AG08396 (cell line): ENCODE data around the gene STAMBP.
A peak's percentile ranks its signal among the peaks of the same experiment; 100 is the strongest.

Experiments
- DNase-seq: peaks from one replicate; pipeline ENCODE4 v3.0.0; 2012; ENCODE audit warnings: low spot score, mixed read lengths

STAMBP gene

GRCh38 chr2:73906847-73907505 lies 78.2 kb downstream of the STAMBP start:
- no peak for DNase-seq

DNA sequence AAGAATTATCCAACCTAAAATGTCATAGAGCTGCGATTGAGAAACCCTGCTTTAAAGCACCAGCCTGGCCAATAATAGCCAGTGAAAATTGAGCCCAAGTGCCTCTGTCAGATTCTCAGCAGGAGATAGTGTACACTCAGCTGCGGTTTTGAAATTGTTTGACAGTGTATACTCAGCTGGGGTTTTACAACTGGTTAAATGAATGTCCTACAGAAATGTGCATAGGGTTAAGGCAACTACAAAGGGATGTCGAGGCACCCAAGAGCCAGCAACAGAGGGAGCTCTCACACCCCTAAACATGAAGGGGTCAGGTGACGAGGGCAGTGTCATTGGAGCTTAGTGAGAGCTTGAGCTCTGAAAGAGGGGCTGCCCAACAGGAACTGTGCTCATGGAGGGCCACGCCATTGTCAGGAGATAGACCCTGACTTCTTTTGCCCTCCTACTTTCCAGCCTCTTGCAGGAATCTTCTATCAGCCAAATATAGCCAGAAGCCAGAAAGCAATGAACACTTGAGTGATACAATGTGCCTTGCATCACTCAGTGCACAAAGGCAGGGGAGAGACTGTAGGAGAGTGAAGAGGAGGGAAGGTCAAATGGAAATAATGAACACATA lies 79.2 kb downstream of the STAMBP start:
- DNase-seq, result no peak

DNA sequence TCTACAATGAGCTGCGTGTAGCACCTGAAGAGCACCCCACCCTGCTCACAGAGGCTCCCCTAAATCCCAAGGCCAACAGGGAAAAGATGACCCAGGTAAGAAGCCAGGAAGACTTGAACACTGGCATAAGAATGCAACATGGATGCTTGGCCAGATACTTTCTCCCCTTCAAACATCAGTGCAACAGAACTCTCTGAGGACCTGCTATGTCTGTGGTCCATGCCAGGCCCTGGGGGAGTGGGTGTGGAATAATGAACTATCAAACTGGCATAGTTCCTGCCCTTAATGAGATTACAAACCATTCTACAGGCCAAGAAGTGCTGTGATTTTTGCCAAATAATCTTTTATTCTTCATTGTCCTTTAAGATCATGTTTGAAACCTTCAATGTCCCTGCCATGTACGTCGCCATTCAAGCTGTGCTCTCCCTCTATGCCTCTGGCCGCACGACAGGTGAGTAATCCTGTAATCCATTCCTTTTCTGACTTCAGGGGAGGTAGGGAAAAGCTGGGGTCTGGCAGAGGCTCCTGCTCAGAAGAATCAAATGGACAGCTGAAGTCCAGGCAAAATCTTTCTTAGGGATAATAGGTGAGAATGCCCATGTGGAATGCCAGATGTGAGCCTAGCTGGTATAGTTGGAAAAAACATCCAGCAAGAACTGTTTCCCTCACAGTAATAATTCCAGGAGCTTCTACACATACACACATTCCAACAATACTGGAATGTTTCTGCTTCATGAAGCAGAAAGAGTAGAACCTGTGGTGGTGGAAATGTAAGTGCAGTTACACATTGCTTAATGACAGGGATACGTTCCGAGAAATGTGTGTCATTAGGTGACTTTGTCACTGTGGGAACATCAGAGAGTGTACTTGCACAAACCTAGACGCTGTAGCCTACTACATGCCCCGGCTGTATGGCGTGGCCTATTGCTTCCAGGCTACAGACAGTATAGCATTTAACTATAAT lies 80.2 kb downstream of the STAMBP start:
- no peak for DNase-seq

DNA sequence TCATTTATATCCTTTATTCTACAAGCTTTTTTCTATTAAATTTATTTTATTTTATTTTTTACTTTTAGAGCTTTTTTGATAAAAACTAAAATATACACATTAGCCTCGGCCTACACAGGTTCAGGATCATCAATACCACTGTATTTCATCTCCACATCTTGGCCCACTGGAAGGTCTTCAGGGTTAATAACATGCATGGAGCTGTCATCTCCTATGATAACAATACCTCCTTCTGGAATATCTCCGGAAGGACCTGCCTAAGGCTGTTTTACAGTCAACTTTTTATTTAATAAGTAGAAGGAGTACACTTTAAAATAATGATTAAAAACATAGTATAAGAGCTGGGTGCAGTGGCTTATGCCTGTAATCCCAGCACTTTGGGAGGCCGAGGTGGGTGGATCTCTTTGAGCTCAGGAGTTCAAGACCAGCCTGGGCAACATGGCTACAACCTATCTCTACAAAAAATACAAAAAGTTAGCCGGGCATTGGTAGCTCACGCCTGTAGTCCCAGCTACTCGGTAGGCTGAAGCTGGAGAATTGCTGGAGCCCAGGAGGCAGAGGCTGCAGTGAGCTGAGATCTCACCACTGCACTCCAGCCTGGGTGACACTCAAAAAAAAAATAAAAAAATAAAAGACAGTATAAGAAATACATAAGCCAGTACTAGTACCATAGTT lies 82.2 kb downstream of the STAMBP start:
- no peak for DNase-seq

DNA sequence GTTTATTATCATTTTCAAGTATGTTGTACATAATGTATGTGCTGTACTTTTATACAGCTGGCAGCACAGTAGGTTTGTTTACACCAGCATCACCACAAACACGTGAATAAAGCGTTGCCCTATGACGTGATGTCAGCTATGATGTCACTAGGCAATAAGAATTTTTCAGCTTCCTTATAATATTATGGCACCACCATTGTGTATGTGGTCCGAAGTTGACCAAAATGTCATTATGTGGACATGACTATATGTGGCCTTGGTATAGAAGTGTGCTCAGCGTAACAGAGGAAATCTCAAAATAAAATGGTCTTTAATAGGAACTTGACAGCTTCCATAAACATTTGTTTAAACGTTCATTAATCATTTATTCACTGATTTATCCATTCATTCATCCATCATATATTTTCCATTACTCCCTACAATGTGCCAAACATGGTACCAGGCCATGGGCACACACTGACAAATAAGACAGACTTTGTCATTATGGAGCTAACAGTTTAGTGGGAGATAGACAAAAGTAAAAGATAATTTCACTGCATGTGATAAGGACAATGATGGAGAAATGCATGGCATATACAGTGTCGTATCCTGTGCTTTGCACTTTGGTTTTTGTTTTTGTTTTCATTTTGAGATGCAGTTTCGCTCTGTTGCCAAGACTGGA lies 82.9 kb downstream of the STAMBP start:
- DNase-seq, result no peak

DNA sequence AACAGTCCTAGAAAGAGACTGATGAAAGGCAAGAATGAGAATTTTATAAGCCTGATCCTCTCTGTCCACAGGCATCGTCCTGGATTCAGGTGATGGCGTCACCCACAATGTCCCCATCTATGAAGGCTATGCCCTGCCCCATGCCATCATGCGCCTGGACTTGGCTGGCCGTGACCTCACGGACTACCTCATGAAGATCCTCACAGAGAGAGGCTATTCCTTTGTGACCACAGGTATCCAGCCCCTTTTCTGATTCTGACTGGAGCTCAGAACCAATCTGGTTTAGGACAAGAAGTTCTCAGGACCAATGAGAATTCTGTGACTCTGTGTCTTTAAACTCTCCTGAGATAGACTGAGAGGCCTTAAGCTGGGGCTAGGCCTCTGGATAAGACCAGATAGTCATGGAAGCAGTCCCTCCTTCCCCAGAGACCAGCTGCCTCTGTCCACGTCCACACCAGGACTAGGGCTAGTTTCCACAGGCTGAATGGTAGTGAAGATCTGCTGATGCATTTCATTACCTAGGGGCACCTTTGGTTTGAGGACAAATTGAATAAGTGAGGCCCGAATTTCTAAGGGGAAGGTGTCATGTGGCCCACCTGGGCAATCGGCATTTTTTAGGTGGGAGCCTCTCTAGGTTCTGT lies 84.8 kb downstream of the STAMBP start:
- DNase-seq, result no peak

- DNase-seq, result no peak
Observed at GRCh38 chr2:73914667-73915066, 85.9 kb downstream of the STAMBP start.

- DNase-seq, result no peak
Observed at GRCh38 chr2:73915437-73915993, 86.8 kb downstream of the STAMBP start.

DNA sequence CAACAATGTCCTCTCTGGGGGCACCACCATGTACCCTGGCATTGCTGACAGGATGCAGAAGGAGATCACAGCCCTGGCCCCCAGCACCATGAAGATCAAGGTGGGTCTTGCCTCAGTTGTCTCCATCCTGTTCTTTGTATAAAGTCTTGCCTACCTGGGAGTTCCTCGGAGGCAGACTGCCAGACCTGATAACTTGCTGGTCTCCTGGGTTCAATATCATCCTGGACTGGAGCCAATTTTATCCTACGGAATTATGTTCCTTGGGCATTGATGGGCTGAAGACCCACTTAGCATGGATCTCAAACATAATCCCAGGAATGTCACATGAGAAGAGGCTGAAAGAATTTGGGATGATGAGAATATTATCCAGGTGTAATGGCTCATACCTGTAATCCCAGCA lies 87.9 kb downstream of the STAMBP start:
- no peak for DNase-seq

- no peak for DNase-seq
Observed at GRCh38 chr2:73917296-73917695, 88.5 kb downstream of the STAMBP start.

GRCh38 chr2:73917696-73918207 lies 89.0 kb downstream of the STAMBP start:
- no peak for DNase-seq

DNA sequence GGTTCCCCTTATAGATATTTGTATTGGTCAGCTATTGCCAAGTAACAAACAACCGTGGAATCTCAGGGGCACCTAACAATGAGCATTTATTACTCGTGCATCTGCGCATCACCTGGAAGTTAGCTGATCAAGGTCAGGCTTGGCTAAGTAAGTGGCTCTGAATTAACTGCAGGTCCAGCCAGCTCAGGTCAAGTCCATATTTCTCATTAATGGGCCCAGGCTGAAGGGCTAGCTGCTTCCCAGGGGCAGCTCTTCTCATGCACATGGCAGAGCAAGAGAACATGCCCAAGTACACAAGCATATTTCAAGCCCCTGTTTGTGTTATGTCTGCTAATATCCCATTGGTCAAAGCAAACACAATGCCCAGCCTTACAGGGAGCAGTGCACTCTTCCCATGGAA lies 90.1 kb downstream of the STAMBP start:
- no peak for DNase-seq

DNA sequence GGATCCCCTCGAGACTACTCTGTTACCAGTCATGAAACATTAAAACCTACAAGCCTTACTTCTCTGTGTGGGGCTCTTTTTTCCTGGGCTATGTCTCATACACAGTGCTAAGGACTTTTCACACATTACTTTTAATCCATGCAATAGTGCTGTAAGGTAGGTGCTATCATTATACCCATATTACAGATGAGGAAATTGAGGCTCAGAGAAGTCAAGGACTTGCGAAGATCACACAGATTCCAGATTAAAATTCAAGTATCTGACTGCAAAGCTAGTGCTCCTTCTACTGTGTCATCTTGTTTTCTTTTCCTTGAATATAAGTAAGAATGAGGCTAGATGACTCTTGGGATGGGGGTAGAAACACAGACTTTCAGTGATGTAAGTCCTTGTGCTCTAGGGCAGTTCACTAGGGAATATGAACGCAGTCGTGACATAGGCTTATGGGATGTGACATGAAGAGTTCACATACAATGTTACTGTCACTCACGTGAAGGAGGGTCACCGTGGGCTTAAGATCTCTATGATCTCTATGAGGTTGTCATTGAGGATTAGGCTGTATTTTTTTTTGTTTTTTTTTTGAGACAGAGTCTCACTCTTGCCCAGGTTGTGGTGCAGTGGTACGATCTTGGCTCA lies 91.0 kb downstream of the STAMBP start:
- no peak for DNase-seq

DNA sequence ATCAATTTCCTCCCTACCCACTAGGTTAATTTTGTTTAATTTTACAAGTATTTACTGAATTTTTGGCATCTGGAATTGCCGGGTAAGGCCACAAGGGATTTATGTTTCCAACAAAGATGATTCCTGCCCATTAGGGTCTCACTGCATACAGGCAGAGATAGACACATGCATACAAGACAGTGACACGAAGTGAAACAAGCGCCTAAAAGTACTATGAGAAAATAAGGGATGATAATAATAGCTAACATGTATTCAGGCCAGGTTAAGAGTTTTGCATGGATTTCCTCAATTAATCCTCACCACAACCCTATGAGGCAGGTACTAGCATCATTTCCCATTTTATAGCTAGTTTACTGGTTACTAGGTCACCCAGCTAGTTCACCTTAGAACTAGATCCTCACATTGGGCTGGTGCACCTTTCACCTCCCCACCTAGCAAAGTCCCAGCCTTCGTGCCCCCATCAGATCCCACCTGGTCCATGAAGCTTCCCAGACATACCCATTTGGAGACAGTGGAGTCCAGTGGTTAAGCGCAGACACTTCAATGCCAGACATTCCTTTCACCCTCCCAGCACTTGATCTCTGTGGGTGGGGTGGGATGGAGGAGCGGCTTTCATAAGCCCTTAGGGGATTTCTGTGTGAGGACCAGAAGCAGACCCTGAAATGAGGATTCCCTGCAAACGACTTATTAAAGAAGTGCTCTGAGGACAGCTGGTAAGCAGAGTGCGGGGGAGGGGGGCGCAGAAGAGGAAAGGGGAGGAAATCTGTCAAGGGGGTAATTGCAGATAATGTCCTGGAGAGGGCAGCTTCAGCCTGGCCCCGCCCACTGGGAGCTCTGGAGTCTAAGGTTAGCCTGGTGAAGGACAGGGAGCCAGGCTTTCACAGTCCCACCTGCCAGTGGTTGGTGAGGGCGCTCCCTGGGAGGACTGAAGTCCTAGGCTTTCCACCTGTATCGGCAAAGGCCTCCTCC lies 92.1 kb downstream of the STAMBP start:
- peak; percentile 47 for DNase-seq

DNA sequence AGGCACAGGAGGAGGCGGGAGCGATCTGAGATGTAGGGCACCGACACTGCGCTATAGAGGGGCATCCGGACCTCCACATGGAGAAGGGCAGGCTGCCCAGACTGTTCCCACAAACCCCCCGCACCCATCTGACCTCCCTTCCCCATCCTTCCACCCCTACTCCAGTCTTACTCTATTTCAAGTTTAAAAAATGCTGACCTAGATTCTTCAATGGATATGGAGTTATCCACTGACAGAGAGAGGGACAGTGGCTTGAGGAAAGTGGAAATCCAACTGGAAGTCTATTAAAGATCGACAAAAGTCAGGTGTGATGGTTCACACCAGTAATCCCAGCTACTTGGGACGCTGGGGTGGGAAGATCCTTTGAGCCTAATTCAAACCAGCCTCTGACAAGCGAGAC lies 92.8 kb downstream of the STAMBP start:
- no peak for DNase-seq

GRCh38 chr2:73922681-73923080 lies 93.9 kb downstream of the STAMBP start:
- no peak for DNase-seq
